Measurements from ENCODE around the gene AKNA.

Gene AKNA

DNA sequence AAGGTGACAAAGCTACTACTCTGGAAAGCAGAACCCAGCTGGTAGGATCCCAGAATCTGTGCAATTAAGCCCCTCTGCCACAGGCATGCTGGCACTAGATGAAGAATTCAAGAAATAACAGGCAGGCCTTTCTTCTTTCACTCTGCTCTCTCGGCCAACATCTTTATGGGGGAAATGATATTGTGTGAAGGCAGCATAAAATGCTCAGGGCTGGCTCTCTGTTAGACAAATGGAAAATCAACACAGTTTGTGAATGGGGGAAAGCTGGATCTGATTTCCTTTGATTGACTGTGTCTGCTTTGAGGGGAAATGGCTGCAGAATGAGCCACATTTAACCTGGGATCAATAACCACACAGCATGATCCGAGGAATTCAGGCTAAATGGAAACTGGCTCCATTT, 29.1 kb upstream of the AKNA start:
- no peak overlapping the region for H3K4me3 ChIP-seq (ENCODE audit: low read depth, low read length)
- TF ChIP-seq, protein P1, sequence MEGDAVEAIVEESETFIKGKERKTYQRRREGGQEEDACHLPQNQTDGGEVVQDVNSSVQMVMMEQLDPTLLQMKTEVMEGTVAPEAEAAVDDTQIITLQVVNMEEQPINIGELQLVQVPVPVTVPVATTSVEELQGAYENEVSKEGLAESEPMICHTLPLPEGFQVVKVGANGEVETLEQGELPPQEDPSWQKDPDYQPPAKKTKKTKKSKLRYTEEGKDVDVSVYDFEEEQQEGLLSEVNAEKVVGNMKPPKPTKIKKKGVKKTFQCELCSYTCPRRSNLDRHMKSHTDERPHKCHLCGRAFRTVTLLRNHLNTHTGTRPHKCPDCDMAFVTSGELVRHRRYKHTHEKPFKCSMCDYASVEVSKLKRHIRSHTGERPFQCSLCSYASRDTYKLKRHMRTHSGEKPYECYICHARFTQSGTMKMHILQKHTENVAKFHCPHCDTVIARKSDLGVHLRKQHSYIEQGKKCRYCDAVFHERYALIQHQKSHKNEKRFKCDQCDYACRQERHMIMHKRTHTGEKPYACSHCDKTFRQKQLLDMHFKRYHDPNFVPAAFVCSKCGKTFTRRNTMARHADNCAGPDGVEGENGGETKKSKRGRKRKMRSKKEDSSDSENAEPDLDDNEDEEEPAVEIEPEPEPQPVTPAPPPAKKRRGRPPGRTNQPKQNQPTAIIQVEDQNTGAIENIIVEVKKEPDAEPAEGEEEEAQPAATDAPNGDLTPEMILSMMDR (IDR thresholded peaks at IDR 0.05; ENCODE audit: insufficient read depth, low read depth, low read length, missing control alignments) = no peak
- DNase-seq (ENCODE audit: low read depth) = no peak

DNA sequence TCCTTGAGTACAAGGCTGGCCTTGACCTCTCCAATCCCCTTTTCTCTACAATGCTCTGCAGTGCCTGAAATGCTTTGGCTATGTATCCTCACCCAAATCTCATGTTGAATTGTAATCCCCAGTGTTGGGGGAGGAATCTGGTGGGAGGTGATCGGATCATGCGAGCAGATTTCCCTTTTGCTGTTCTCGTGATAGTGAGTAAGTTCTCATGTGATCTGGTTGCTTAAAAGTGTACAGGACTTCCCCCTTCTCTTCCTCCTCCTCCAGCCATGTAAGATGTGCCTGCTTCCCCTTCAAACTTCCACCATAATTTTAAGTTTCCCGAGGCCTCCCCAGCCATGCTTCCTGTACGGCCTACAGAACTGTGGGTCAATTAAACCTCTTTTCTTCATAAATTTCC, 28.5 kb upstream of the AKNA start:
- TF ChIP-seq, protein P1 (IDR thresholded peaks at IDR 0.05; ENCODE audit: insufficient read depth, low read depth, low read length, missing control alignments) = no peak
- no peak for DNase-seq (ENCODE audit: low read depth)
- H3K4me3 ChIP-seq (ENCODE audit: low read depth, low read length) = no peak overlapping the region

DNA sequence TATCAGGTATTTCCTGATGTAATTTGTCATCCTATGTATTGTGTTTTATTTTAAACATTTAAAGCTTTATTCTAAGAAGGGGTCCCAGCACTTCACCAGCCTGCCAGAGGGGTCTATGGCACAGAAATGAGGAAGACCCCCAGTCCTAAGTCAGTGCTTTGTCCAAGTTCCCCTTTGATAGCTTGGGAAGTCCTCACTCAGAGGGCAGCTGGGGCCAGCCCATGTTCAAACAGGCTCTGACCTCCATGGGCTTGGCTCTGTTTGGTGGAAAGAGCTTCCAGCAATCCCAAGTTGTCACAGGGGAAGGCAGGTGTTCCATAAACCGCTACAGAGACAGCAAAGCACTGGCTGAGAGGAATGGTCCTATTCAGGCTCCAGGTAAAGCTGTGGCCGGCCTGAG, 26.6 kb upstream of the AKNA start:
- H3K4me3 ChIP-seq (ENCODE audit: low read depth, low read length) = no peak overlapping the region
- TF ChIP-seq, protein P1 (IDR thresholded peaks at IDR 0.05; ENCODE audit: insufficient read depth, low read depth, low read length, missing control alignments) = no peak
- DNase-seq (ENCODE audit: low read depth) = no peak

DNA sequence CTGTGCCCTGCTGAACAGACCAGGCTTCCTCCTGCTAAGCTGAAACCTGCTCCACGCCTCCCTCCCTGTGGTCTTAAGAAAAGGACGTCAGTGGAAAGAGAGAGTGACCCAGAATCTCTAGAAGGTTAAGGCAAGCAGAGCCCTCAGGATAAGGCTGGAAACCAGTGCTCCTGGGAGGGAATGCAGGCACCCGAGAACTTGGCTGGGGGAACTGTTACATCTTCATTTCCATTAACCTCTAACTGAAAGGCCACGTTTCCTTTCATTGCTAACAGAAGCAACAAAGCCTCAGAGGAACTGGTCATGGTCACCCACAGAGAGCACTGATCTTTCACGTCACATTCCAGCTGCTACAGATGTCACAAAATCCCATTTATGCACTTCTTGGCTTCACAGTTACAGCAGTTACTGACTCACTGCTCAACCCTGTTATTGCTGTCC, 26.1 kb upstream of the AKNA start:
- TF ChIP-seq, protein P1 (IDR thresholded peaks at IDR 0.05; ENCODE audit: insufficient read depth, low read depth, low read length, missing control alignments) = no peak
- no peak overlapping the region for H3K4me3 ChIP-seq (ENCODE audit: low read depth, low read length)
- no peak for DNase-seq (ENCODE audit: low read depth)

DNA sequence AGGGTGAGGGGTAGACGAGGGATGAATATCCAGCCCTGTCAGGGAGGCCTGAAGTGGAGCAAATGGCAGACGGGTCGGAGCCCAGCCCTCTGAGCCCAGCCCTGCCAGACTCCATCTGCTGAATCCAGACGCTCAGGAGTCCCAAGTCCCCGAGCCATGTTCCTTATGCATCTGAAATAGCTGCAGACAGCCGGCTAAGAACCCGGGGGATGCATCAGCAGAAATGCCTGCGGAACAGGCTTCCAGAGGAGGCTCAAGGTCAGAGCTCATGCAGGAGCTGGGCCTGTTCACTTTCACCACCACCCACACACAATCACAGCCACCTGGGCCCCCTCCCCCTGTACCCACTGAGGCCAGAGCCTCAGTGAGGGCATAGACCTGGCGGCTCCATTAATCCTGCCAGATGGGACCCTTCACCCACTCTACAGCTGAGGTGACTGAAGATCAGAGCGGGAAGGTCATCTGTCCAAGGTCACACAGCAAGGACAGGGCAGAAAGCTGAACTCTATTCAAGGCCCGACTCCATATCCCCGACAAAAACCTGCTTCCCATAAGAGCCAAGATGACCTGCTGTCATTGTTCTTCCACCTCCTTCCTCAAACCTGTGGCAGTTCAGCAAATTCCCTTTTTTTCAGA, 24.4 kb upstream of the AKNA start:
- TF ChIP-seq, protein P1 (IDR thresholded peaks at IDR 0.05; ENCODE audit: insufficient read depth, low read depth, low read length, missing control alignments) = no peak
- no peak for DNase-seq (ENCODE audit: low read depth)
- H3K4me3 ChIP-seq (ENCODE audit: low read depth, low read length) = no peak overlapping the region

DNA sequence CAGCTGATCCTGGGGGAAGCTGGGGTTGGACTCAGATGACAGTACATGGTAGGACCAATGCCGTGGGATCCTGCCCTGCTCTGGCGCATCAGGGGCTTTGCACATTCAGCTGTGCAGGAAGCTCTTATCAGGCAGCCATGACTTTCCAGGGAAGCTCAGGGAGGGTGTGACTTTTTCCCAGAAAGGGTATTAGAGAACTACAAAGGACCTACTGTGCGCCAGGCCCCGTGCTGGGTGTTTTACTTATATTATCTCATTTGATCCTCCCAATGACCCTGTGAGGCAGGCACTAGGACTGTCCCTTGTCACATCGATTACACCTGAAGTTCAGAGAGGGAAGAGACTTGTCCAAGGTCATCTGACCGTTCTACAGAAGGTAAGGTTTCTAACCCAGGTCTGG, 23.7 kb upstream of the AKNA start:
- no peak for DNase-seq (ENCODE audit: low read depth)
- H3K4me3 ChIP-seq (ENCODE audit: low read depth, low read length) = no peak overlapping the region
- TF ChIP-seq, protein P1 (IDR thresholded peaks at IDR 0.05; ENCODE audit: insufficient read depth, low read depth, low read length, missing control alignments) = no peak

DNA sequence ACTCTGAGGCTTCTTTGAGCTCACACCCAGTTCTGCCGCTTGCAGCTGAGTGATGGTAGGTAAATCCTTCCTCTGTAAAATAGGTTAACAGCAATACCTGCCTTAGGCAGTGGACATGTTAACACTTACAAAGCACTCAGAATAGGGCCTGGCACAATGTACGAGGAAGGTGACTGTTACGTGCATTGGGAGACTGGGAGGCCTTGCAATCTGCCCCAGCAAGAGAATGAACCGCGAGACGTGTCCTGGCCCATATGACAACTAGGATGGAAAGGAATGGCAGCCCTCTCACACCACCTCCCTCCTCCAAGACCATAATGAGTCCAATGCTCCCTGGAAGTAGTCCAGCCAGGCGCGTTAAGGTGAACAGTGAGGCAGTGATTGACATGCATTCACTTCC, 23.1 kb upstream of the AKNA start:
- no peak for DNase-seq (ENCODE audit: low read depth)
- H3K4me3 ChIP-seq (ENCODE audit: low read depth, low read length) = no peak overlapping the region
- TF ChIP-seq, protein P1 (IDR thresholded peaks at IDR 0.05; ENCODE audit: insufficient read depth, low read depth, low read length, missing control alignments) = no peak

Measured in GM12865 (cell line).